Sciatic nerve (tissue), 2 donors: ENCODE measurements around the gene TIMM21. TPM values are rescaled to one million over a fixed set of nuclear protein-coding genes. Genes with fewer than 3 reads are reported as not detected.

Experiments
- ATAC-seq: fragments of 200-7000 bp; cut with Tn5 transposase; one replicate; pipeline ENCODE4 v1.9.1; 2020; ENCODE audit warnings: mild to moderate bottlenecking, moderate library complexity
- DNase-seq: peaks from one replicate; pipeline ENCODE4 v3.0.0-alpha.2; 2020; ENCODE audit warnings: low spot score
- intact Hi-C: fragments of 100-400 bp; cut with DNase I; formaldehyde crosslinking; loops from one replicate; pipeline ENCODE4 v1.14.2; 2022
- total RNA-seq: library from RNA; stranded (reverse); fragmentation: NEBNext Ultra II Directional; extraction: Animal tissue kit (Norgen Biotek cat#: 25700); gene quantifications from one replicate; pipeline ENCODE4 v1.2.1, GENCODE V29; 2021
- donor health status: DM: no; HTN: no; CAD: no.
- donor health status: DM: no; HTN: no; CAD: no.

Gene TIMM21
- total RNA-seq, 1 donor from 2014 or later = 28.6 TPM

- intact Hi-C loops = no loop called here
- ATAC-seq = no peak
- no peak for DNase-seq
These were observed 6.7 kb upstream of the TIMM21 start for GRCh38 chr18:74141667-74142066.

GRCh38 chr18:74142252-74142651 is 6.1 kb upstream of the TIMM21 start:
- DNase-seq (no peak), ATAC-seq (no peak)
- intact Hi-C loops = no loop called here

GRCh38 chr18:74146756-74147155 is 1.6 kb upstream of the TIMM21 start:
- intact Hi-C loops = no loop called here
- ATAC-seq (no peak), DNase-seq (no peak)

- no peak for DNase-seq
- intact Hi-C loops = no loop called here
- no peak for ATAC-seq
These were observed 888 bp upstream of the TIMM21 start for GRCh38 chr18:74147491-74147778.

- intact Hi-C loops = no loop called here
- ATAC-seq = no peak
These were observed 284 bp downstream of the TIMM21 start for GRCh38 chr18:74148543-74149070.

GRCh38 chr18:74149878-74150277 is 1.6 kb downstream of the TIMM21 start:
- intact Hi-C loops = no loop called here

More at GRCh38 chr18:74148543-74149070, 284 bp downstream of the TIMM21 start:
- DNase-seq = no peak

GRCh38 chr18:74152270-74152669 is 3.9 kb downstream of the TIMM21 start:
- intact Hi-C loops = no loop called here
- ATAC-seq = no peak
- DNase-seq = no peak

More at GRCh38 chr18:74149878-74150277, 1.6 kb downstream of the TIMM21 start:
- ATAC-seq (no peak), DNase-seq (no peak)

- DNase-seq = no peak
- ATAC-seq = no peak
- intact Hi-C loops = no loop called here
These were observed 4.5 kb downstream of the TIMM21 start for GRCh38 chr18:74152857-74153256.

- ATAC-seq (no peak), DNase-seq (no peak)
- intact Hi-C loops = no loop called here
These were observed 5.1 kb downstream of the TIMM21 start for GRCh38 chr18:74153377-74153776.

- DNase-seq = no peak
- intact Hi-C loops = no loop called here
- no peak for ATAC-seq
These were observed 5.5 kb downstream of the TIMM21 start for GRCh38 chr18:74153793-74154192.

GRCh38 chr18:74154716-74155115 is 6.4 kb downstream of the TIMM21 start:
- ATAC-seq = no peak
- intact Hi-C loops = no loop called here
- DNase-seq = no peak

- intact Hi-C loops = no loop called here
These were observed 7.0 kb downstream of the TIMM21 start for GRCh38 chr18:74155276-74155675.

GRCh38 chr18:74163019-74163660 is 14.8 kb downstream of the TIMM21 start:
- DNase-seq = no peak
- no peak for ATAC-seq
- intact Hi-C loops = no loop called here

More at GRCh38 chr18:74155276-74155675, 7.0 kb downstream of the TIMM21 start:
- DNase-seq (no peak), ATAC-seq (no peak)

- no peak for ATAC-seq
These were observed 18.1 kb downstream of the TIMM21 start for GRCh38 chr18:74166386-74166785.

GRCh38 chr18:74171910-74172606 is 23.7 kb downstream of the TIMM21 start:
- ATAC-seq (no peak), DNase-seq (no peak)
- intact Hi-C loops = no loop called here

More at GRCh38 chr18:74166386-74166785, 18.1 kb downstream of the TIMM21 start:
- DNase-seq = no peak
- intact Hi-C loops = no loop called here

GRCh38 chr18:74172697-74173433 is 24.5 kb downstream of the TIMM21 start:
- DNase-seq (no peak), ATAC-seq (no peak)
- intact Hi-C loops = no loop called here

GRCh38 chr18:74173434-74173750 is 25.1 kb downstream of the TIMM21 start:
- intact Hi-C loops = no loop called here
- ATAC-seq = no peak
- no peak for DNase-seq

GRCh38 chr18:74175658-74176057 is 27.3 kb downstream of the TIMM21 start:
- no peak for DNase-seq
- intact Hi-C loops = no loop called here
- ATAC-seq = no peak

- no peak for DNase-seq
- intact Hi-C loops = no loop called here
- ATAC-seq = no peak
These were observed 30.6 kb downstream of the TIMM21 start for GRCh38 chr18:74178884-74179283.

- no peak for ATAC-seq
- no peak for DNase-seq
- intact Hi-C loops = no loop called here
These were observed 31.4 kb downstream of the TIMM21 start for GRCh38 chr18:74179623-74180199.
